Upper lobe of right lung (tissue), 1 donor: ENCODE results near the gene LSM12. TPM values are rescaled to one million over a fixed set of nuclear protein-coding genes. Genes with fewer than 3 reads are reported as not detected.

ENCODE experiments used
- ATAC-seq: fragments of 200-7000 bp; cut with Tn5 transposase; one replicate; pipeline ENCODE4 v1.9.1; 2020; ENCODE audit warnings: mild to moderate bottlenecking, moderate library complexity
- DNase-seq: peaks from one replicate; pipeline ENCODE4 v3.0.0-alpha.2; 2020
- H3K27ac ChIP-seq: fragments of 200-600 bp; one replicate; pipeline ENCODE4 v1.8.0; 2022
- H3K27me3 ChIP-seq: fragments of 200-600 bp; one replicate; pipeline ENCODE4 v1.8.0; 2022; ENCODE audit warnings: mild to moderate bottlenecking
- H3K36me3 ChIP-seq: fragments of 200-600 bp; one replicate; pipeline ENCODE4 v1.8.0; 2022
- H3K4me1 ChIP-seq: fragments of 200-600 bp; one replicate; pipeline ENCODE4 v1.8.0; 2022
- H3K4me3 ChIP-seq: fragments of 200-600 bp; one replicate; pipeline ENCODE4 v1.8.0; 2022; ENCODE audit warnings: mild to moderate bottlenecking
- H3K9me3 ChIP-seq: fragments of 200-600 bp; one replicate; pipeline ENCODE4 v1.8.0; 2022
- CTCF ChIP-seq: fragments of 200-600 bp; IDR thresholded peaks from one replicate; pipeline ENCODE4 v1.8.0; 2022; ENCODE audit warnings: antibody characterized with exemption
- intact Hi-C: fragments of 100-400 bp; cut with DNase I; formaldehyde crosslinking; loops from one replicate; pipeline ENCODE4 v1.11.0; 2022
- total RNA-seq: library from RNA; stranded (reverse); fragmentation: NEBNext Ultra II Directional; extraction: Animal tissue kit (Norgen Biotek cat#: 25700); gene quantifications from one replicate; pipeline ENCODE4 v1.2.1, GENCODE V29; 2021
- donor health status: DM: no; HTN: yes; CAD: no; lungs with severe emphysema.

LSM12 gene
- total RNA-seq, 1 donor from 2014 or later = 39.8 TPM

- Histone ChIP-seq H3K4me1 (peaks cover 28% of the 10 kb centered on the region), H3K27me3 (no peaks in the 10 kb centered on the region), H3K4me3 (no peak overlapping the region), H3K36me3 (peaks cover 51% of the 10 kb centered on the region), H3K9me3 (no peaks in the 10 kb centered on the region), H3K27ac (no peak overlapping the region)
- ATAC-seq (no peak), DNase-seq (no peak)
- TF ChIP-seq CTCF = no peak
- intact Hi-C loops = no loop called here
Measured at GRCh38 chr17:44093231-44093900, 26.9 kb upstream of the LSM12 start.

- TF ChIP-seq CTCF = no peak
- H3K9me3 ChIP-seq = no peaks in the 10 kb centered on the region
- H3K4me1 ChIP-seq = peaks cover 17% of the 10 kb centered on the region
- H3K27ac ChIP-seq = no peak overlapping the region
- no peak for ATAC-seq
- H3K36me3 ChIP-seq = peaks cover 62% of the 10 kb centered on the region
- DNase-seq = no peak
- intact Hi-C loops = no loop called here
- no peak overlapping the region for H3K4me3 ChIP-seq
- no peaks in the 10 kb centered on the region for H3K27me3 ChIP-seq
Measured at GRCh38 chr17:44092051-44092450, 25.6 kb upstream of the LSM12 start.

- Histone ChIP-seq H3K4me3 (no peak overlapping the region), H3K36me3 (peaks cover 64% of the 10 kb centered on the region), H3K9me3 (no peaks in the 10 kb centered on the region), H3K4me1 (peaks cover 11% of the 10 kb centered on the region), H3K27ac (no peak overlapping the region), H3K27me3 (no peaks in the 10 kb centered on the region)
- intact Hi-C loops = no loop called here
- TF ChIP-seq CTCF = no peak
- no peak for ATAC-seq
- peak; percentile 36 for DNase-seq
Measured at GRCh38 chr17:44091200-44091997, 24.9 kb upstream of the LSM12 start.

- no peak overlapping the region for H3K27ac ChIP-seq
- ATAC-seq = no peak
- no peaks in the 10 kb centered on the region for H3K27me3 ChIP-seq
- intact Hi-C loops = no loop called here
- no peak overlapping the region for H3K4me3 ChIP-seq
- DNase-seq = no peak
- no peaks in the 10 kb centered on the region for H3K4me1 ChIP-seq
- peaks cover 90% of the 10 kb centered on the region for H3K36me3 ChIP-seq
- TF ChIP-seq CTCF = no peak
- no peaks in the 10 kb centered on the region for H3K9me3 ChIP-seq
Measured at GRCh38 chr17:44088254-44088653, 21.8 kb upstream of the LSM12 start.

GRCh38 chr17:44087319-44087718 lies 20.8 kb upstream of the LSM12 start:
- H3K9me3 ChIP-seq = no peaks in the 10 kb centered on the region
- no peak for DNase-seq
- ATAC-seq = no peak
- H3K27me3 ChIP-seq = no peaks in the 10 kb centered on the region
- peaks cover 90% of the 10 kb centered on the region for H3K36me3 ChIP-seq
- intact Hi-C loops = no loop called here
- H3K27ac ChIP-seq = no peak overlapping the region
- no peak overlapping the region for H3K4me3 ChIP-seq
- H3K4me1 ChIP-seq = no peaks in the 10 kb centered on the region
- no peak for TF ChIP-seq CTCF
